Osteocyte (in vitro differentiated cells): Measurements from ENCODE around the gene ENTHD1. TPM values are rescaled to one million over a fixed set of nuclear protein-coding genes. Genes with fewer than 3 reads are reported as not detected.

Source experiments
- DNase-seq: peaks from one replicate; pipeline ENCODE4 v3.0.0; 2021; ENCODE audit warnings: mixed read lengths; ENCODE audit not compliant: unreplicated experiment; ENCODE audit errors: extremely low spot score
- H3K27ac Mint-ChIP-seq: one replicate; pipeline ENCODE4 v1.8.0; 2021; ENCODE audit warnings: mild to moderate bottlenecking, mixed read lengths; ENCODE audit not compliant: unreplicated experiment
- H3K27me3 Mint-ChIP-seq: one replicate; pipeline ENCODE4 v1.8.0; 2021; ENCODE audit warnings: mixed read lengths; ENCODE audit not compliant: unreplicated experiment
- H3K36me3 Mint-ChIP-seq: one replicate; pipeline ENCODE4 v1.8.0; 2021; ENCODE audit warnings: mixed read lengths; ENCODE audit not compliant: unreplicated experiment
- H3K4me1 Mint-ChIP-seq: one replicate; pipeline ENCODE4 v1.8.0; 2021; ENCODE audit warnings: mixed read lengths; ENCODE audit not compliant: unreplicated experiment
- H3K4me3 Mint-ChIP-seq: one replicate; pipeline ENCODE4 v1.8.0; 2021; ENCODE audit warnings: mild to moderate bottlenecking, moderate library complexity, mixed read lengths; ENCODE audit not compliant: unreplicated experiment
- H3K9me3 Mint-ChIP-seq: one replicate; pipeline ENCODE4 v1.8.0; 2021; ENCODE audit warnings: mixed read lengths; ENCODE audit not compliant: unreplicated experiment
- long read RNA-seq: library from polyadenylated mRNA; unstranded; transcript quantifications from one replicate; pipeline ENCODE4 v2.0.0, GENCODE V29; 2021
- total RNA-seq: library from RNA; stranded (reverse); gene quantifications from 2 replicates; pipeline ENCODE4 v1.2.1, GENCODE V29; 2021
- TF ChIP-seq, protein P1 (sequence below): fragments of 200-600 bp; sonication (generic); IDR thresholded peaks from 2 replicates; pipeline ENCODE4 v1.5.0; 2021; ENCODE audit warnings: antibody characterized with exemption, mild to moderate bottlenecking, moderate library complexity

The ENTHD1 gene, protein sequence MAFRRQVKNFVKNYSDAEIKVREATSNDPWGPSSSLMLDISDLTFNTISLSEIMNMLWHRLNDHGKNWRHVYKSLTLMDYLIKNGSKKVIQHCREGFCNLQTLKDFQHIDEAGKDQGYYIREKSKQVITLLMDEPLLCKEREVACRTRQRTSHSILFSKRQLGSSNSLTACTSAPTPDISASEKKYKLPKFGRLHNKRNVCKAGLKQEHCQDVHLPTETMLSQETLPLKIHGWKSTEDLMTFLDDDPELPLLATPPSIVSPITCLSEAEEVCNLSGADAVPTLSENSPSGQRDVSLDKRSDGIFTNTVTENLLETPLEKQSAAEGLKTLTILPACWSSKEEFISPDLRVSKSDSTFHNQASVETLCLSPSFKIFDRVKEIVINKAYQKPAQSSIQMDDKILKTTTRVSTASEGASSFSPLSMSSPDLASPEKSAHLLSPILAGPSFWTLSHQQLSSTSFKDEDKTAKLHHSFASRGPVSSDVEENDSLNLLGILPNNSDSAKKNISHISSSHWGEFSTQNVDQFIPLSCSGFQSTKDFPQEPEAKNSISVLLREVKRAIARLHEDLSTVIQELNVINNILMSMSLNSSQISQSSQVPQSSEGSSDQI
- total RNA-seq: not detected in 2 replicates
- long read RNA-seq: 0 reads

DNA sequence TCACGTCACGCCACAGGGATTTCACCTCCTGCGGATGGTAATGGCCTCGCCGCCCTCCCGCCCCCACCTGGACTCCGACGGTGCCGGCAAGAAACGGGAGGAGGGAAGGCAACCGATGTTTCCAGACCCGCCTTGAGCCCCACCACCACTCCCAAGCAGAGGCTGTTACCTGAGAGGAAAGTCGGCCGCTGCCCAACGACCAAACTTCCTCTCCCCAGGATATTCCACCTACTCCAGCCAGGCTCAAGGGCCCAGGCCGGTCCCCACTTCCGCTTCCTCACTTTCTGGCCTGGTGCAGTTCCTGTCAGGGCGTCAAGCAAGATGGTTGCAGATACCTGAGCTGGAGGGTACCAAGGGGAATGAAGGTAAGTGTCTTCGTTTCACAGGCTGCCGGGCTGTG, at the start of gene ENTHD1:
TSS of gene ENTHD1 (minus strand) at position 235 of the 400 bp plus-strand sequence. CDS start 6,012 bp downstream, outside the sequence.
- TF ChIP-seq, protein P1, sequence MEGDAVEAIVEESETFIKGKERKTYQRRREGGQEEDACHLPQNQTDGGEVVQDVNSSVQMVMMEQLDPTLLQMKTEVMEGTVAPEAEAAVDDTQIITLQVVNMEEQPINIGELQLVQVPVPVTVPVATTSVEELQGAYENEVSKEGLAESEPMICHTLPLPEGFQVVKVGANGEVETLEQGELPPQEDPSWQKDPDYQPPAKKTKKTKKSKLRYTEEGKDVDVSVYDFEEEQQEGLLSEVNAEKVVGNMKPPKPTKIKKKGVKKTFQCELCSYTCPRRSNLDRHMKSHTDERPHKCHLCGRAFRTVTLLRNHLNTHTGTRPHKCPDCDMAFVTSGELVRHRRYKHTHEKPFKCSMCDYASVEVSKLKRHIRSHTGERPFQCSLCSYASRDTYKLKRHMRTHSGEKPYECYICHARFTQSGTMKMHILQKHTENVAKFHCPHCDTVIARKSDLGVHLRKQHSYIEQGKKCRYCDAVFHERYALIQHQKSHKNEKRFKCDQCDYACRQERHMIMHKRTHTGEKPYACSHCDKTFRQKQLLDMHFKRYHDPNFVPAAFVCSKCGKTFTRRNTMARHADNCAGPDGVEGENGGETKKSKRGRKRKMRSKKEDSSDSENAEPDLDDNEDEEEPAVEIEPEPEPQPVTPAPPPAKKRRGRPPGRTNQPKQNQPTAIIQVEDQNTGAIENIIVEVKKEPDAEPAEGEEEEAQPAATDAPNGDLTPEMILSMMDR: no peak
- no peak for DNase-seq
- Mint-ChIP-seq H3K27me3 (peaks cover 28% of the 10 kb centered on the region), H3K36me3 (no peaks in the 10 kb centered on the region), H3K4me3 (no peak within 1 kb of the TSS), H3K27ac (no peak within 1 kb of the TSS), H3K9me3 (no peaks in the 10 kb centered on the region), H3K4me1 (no peaks in the 10 kb centered on the region)

DNA sequence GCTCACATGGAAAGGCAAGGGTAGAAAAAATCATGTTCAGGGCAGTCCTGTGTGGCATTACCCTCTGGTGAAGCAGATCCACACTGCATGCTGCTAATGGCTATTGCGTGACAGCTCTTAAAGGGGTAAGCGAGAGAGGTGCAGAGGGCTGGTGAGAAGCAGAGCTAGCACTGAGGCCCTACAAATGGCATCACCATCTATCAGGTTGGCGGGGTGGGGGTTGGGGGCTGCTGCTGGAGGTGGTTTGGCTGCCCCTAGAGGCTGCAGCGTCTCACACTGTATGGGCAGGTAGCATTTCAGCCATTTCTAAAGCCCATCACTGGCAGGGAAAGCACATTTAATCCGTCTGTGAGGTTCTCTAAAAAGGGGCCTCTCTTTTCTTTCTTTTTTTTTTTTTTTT, 49.8 kb upstream of the ENTHD1 start:
- H3K27me3 Mint-ChIP-seq: peaks cover 33% of the 10 kb centered on the region
- no peaks in the 10 kb centered on the region for H3K4me1 Mint-ChIP-seq
- DNase-seq: no peak
- H3K36me3 Mint-ChIP-seq: no peaks in the 10 kb centered on the region
- TF ChIP-seq, protein P1: no peak
- no peaks in the 10 kb centered on the region for H3K9me3 Mint-ChIP-seq
- no peak overlapping the region for H3K27ac Mint-ChIP-seq
- no peak overlapping the region for H3K4me3 Mint-ChIP-seq

DNA sequence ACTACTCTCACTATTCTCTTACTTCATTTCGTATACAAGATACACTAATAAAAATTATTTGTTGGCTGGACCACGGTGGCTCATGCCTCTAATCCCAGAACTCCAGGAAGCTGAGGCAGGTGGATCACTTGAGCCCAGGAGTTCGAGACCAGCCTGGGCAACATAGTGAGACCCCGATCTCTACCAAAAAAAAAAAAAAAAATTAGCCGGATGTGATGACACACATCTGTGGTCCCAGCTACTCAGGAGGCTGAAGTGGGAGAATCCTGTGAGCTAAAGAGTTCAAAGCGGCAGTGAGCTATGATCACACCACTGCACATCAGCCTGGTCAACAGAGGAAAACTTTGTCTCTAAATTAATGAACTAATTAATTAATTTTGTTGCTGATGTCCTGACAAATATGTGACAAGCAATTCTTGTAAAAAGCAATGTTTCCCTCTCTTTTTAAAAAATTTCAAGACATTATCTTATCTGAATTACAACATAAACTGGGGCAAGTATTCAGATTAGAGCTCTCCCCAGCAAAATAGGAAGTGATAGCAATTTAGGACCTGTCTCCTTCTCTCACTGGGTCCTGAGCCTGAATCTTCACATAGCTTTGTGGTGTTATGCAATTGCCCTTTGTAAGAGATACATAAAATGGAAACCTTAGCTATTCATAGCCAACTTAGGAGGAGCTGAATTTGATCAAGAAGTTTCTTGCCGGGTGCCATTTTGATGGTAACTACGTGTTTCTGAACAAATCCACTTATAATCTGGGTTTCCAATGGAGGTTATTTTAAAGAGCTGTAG, 49.1 kb upstream of the ENTHD1 start:
- Mint-ChIP-seq H3K4me1 (no peaks in the 10 kb centered on the region), H3K27ac (no peak overlapping the region), H3K36me3 (no peaks in the 10 kb centered on the region), H3K9me3 (no peaks in the 10 kb centered on the region), H3K27me3 (peaks cover 40% of the 10 kb centered on the region), H3K4me3 (no peak overlapping the region)
- TF ChIP-seq, protein P1: no peak
- DNase-seq: no peak

DNA sequence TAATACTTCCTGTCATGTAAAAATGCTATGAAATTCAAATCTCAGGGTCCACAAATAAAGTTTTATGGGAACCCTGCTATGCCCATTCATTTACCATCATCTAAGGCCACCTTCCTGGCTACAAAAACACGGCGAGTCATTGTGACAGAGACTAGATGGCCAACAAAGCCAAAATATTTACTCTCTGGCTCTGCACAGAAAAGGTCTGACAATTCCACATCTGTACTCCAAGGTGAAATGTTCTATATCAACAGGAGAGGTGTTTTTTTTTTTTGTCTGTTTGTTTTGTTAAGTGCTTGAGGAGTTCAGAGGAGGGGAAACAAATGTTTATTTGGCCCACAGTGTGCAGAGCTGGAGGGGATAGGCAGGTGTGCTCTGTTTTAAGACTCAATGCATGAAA, 48.0 kb upstream of the ENTHD1 start:
- Mint-ChIP-seq H3K4me3 (no peak overlapping the region), H3K27ac (no peak overlapping the region), H3K4me1 (no peaks in the 10 kb centered on the region), H3K36me3 (no peaks in the 10 kb centered on the region), H3K9me3 (no peaks in the 10 kb centered on the region), H3K27me3 (peaks cover 46% of the 10 kb centered on the region)
- TF ChIP-seq, protein P1: no peak
- no peak for DNase-seq
